ENCODE data around the gene TBL1X. TPM values are rescaled to one million over a fixed set of nuclear protein-coding genes. Genes with fewer than 3 reads are reported as not detected.

Gene TBL1X
- total and polyA plus RNA-seq, 10 of the 15 experiments (the other 5 are each of a cell fraction or from before 2014, with no cell fraction given): 4.4 to 26.3 (median 10.6) TPM

DNA sequence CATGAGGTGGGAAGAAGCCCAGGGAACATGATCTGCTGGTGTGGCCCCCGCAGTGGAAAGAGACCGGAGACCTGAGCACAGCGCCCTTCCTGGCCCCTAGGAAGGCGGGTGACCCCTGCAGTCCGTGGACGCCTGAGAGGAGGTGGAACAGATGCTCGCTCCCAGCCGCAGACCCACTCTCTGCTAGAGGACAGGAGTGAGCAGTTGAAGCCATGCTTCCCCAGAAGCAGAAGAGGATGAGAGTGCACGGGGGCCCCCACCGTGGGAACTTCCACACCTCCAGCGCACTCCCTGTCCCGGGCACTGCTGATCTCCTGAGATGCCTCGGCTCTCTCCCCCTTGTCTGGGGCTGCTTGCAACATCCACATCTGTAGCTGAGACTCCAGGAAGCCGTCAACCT is 238.5 kb downstream of the TBL1X start:
- no peak overlapping the region for H3K9ac ChIP-seq (ENCODE audit: control insufficient read depth, insufficient read depth, low read length)
- FAIRE-seq (no peak), DNase-seq (ENCODE audit: low read depth, low spot score) (no peak), ATAC-seq (no peak)
- RAD21 ChIA-PET (ENCODE audit: unreplicated experiment): no interaction called here
- H3K36me3 ChIP-seq (ENCODE audit: control insufficient read depth in 2 of 2, insufficient read depth in 2 of 2, low read length in 1 of 2): no peaks in the 10 kb centered on the region
- CTCF ChIA-PET: no interaction called here
- intact Hi-C loops (cut with micrococcal nuclease; ENCODE audit: unreplicated experiment) (no loop called here), in situ Hi-C loops (cut with MboI) (loop anchor here (10.0 to 25.0 kb wide), 2 partner anchors 349 to 1716 kb away; no protein-coding TSS in a partner anchor)
- SMC1A ChIA-PET (ENCODE audit: uncharacterized antibody, unreplicated experiment): no interaction called here
- no peak overlapping the region for H3K4me3 ChIP-seq
- H3K27me3 ChIP-seq (replicated peaks in 1 of 2; ENCODE audit: control insufficient read depth in 2 of 2, insufficient read depth in 2 of 2, low read length in 1 of 2): no peaks in the 10 kb centered on the region
- H3K9me3 ChIP-seq (replicated peaks; ENCODE audit: control insufficient read depth, insufficient read depth, low read length): no peaks in the 10 kb centered on the region; the same call in 2 of the 3 replicates
- H3K4me2 ChIP-seq (ENCODE audit: control insufficient read depth, insufficient read depth): no peak overlapping the region
- H3K4me1 ChIP-seq (ENCODE audit: control insufficient read depth, insufficient read depth, low read length): no peaks in the 10 kb centered on the region
- H3K27ac ChIP-seq (ENCODE audit: control insufficient read depth, insufficient read depth): no peak overlapping the region
- 41% methylated on average over 12 of the region's 14 CpGs for WGBS (ENCODE audit: insufficient coverage, insufficient replicate concordance, low lambda C conversion rate, missing lambda C conversion rate)
- H2AFZ ChIP-seq (ENCODE audit: control insufficient read depth, low read depth, low read length): no peak overlapping the region
- no peaks in the 10 kb centered on the region for H3K79me2 ChIP-seq (ENCODE audit: control insufficient read depth, insufficient read depth, low read length)
- POLR2A ChIA-PET: no interaction called here
- no peaks in the 10 kb centered on the region for H4K20me1 ChIP-seq (ENCODE audit: control insufficient read depth, insufficient read depth)
- no TSS peak for BruUV-seq (replicated peaks)
- TF ChIP-seq MEF2B (IDR thresholded peaks at IDR 0.05; ENCODE audit: partially characterized antibody, poor library complexity, severe bottlenecking) (no peak), RFX5 (IDR thresholded peaks at IDR 0.05; ENCODE audit: low read depth, low read length) (no peak), CHD4 (IDR thresholded peaks at IDR 0.05) (no peak), ZBTB4 (CRISPR knock-in tag; IDR thresholded peaks at IDR 0.05) (no peak), MYC (IDR thresholded peaks at IDR 0.05; ENCODE audit: insufficient read depth, insufficient read length, insufficient replicate concordance, low read length, severe bottlenecking) (no peak), SREBF2 (IDR thresholded peaks at IDR 0.05; ENCODE audit: low read length) (no peak), EP300 (IDR thresholded peaks at IDR 0.05; ENCODE audit: borderline replicate concordance in 1 of 2, control insufficient read depth in 1 of 2, low read depth in 2 of 2, low read length in 2 of 2) (no peak), FOXK2 (IDR thresholded peaks at IDR 0.05) (no peak), ZNF687 (IDR thresholded peaks at IDR 0.05) (no peak), RB1 (IDR thresholded peaks at IDR 0.05; ENCODE audit: borderline replicate concordance) (no peak), FOXM1 (IDR thresholded peaks at IDR 0.05; ENCODE audit: low read depth, low read length) (no peak)
- TF ChIP-seq, protein P1, sequence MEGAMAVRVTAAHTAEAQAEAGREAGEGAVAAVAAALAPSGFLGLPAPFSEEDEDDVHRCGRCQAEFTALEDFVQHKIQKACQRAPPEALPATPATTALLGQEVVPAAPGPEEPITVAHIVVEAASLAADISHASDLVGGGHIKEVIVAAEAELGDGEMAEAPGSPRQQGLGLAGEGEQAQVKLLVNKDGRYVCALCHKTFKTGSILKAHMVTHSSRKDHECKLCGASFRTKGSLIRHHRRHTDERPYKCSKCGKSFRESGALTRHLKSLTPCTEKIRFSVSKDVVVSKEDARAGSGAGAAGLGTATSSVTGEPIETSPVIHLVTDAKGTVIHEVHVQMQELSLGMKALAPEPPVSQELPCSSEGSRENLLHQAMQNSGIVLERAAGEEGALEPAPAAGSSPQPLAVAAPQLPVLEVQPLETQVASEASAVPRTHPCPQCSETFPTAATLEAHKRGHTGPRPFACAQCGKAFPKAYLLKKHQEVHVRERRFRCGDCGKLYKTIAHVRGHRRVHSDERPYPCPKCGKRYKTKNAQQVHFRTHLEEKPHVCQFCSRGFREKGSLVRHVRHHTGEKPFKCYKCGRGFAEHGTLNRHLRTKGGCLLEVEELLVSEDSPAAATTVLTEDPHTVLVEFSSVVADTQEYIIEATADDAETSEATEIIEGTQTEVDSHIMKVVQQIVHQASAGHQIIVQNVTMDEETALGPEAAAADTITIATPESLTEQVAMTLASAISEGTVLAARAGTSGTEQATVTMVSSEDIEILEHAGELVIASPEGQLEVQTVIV (IDR thresholded peaks at IDR 0.05; ENCODE audit: borderline replicate concordance, partially characterized antibody): no peak
- TF ChIP-seq, protein P2, sequence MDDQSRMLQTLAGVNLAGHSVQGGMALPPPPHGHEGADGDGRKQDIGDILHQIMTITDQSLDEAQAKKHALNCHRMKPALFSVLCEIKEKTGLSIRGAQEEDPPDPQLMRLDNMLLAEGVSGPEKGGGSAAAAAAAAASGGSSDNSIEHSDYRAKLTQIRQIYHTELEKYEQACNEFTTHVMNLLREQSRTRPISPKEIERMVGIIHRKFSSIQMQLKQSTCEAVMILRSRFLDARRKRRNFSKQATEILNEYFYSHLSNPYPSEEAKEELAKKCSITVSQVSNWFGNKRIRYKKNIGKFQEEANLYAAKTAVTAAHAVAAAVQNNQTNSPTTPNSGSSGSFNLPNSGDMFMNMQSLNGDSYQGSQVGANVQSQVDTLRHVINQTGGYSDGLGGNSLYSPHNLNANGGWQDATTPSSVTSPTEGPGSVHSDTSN (IDR thresholded peaks at IDR 0.05; ENCODE audit: insufficient replicate concordance, low read depth, low read length): no peak

Data from GM12878 (cell line).